ENCODE data around the gene ESYT1.
A peak's percentile ranks its signal among the peaks of the same experiment; 100 is the strongest.
"Not testable (repeated sequence)": the region's sequence is repeated elsewhere in the genome, so short reads cannot be mapped to it uniquely, and the experiment has no call there.

ESYT1 gene

DNA sequence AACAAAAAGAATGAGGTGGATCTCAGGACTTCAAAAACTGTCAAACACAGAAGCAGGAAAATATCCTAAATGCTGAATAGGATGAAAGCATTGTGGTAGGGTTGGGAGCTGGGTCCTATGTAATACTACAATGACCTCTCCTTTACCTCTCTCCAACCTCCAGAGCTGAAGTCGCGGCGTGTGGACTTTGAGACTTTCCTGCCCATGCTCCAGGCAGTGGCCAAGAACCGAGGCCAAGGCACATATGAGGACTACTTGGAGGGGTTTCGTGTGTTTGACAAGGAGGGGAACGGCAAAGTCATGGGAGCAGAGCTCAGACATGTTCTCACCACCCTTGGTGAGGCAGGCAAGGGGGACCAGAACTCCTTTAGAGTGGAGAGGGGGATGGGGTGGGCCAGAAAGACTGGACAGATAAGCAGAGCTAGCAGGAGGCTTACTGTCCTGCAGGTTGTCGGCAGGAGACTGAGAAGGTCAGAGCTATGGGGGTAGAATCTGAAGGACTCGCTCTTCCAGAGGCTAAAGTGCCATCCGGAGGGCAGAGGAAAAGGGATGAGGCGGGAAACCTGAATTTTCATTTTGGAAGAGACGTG is 27.3 kb downstream of the ESYT1 start:
- DNase-seq (ENCODE audit: low spot score) = no peak

DNA sequence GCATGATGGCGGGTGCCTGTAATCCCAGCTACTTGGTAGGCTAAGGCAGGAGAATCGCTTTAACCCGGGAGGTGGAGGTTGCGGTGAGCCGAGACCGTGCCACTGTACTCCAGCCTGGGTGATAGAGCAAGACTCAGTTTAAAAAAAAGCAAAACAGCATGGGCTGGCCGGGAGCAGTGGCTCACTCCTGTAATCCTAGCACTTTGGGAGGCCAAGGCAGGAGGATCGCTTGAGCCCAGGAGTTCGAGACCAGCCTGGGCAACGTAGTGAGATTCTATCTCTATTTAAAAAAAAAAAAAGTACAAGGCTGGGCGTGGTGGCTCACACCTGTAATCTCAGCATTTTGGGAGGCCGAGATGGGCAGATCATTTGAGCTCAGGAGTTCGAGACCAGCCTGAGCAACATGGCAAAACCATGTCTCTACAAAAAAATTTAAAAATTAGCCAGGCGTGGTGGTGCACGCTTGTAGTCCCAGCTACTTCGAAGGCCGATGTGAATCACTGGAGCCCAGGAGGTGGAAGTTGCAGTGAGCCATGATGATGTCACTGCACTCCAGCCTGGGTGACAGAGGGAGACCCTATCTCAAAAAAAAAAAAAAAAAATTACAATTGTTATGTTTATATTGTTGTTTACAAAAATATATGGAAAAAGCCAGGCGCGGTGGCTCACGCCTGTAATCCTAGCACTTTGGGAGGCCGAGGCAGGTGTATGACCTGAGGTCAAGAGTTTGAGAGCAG is 28.6 kb downstream of the ESYT1 start:
- DNase-seq (ENCODE audit: low spot score) = not testable (repeated sequence)

DNA sequence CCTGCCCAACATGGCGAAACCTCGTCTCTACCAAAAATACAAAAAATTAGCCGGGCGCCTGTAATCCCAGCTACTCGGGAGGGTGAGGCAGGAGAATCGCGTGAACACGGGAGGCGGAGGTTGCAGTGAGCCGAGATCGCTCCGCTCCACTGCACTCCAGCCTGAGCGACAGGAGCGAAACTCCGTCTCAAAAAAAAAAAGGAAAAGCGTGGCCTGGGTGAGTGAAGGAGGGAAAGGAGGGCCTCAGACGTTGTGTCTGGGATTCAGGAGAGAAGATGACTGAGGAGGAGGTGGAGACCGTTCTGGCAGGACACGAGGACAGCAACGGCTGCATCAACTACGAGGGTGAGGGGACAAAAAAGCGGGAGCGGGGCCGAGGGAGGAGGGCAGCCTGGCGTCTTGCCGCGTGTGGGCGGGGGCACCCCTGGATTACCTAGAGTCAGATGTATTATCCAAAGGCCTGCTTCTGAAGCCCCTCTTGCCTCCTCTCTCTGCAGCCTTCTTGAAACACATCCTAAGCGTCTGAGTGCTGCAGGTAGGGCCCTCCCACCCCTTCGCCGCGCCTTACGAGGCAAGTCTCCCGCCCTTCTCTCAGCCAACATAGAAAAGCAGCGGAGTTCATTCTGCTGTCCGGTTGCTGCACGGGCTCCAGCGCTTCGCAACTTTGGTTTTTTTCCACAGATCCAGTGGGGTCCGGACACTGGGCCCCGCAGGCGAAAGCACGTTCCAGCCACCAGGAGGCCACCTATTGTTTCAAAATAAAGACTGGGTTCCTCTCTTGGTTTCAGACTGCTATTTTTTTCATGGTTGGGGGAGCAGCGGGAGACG is 29.3 kb downstream of the ESYT1 start:
- peak; percentile 26 for DNase-seq (ENCODE audit: low spot score)

DNA sequence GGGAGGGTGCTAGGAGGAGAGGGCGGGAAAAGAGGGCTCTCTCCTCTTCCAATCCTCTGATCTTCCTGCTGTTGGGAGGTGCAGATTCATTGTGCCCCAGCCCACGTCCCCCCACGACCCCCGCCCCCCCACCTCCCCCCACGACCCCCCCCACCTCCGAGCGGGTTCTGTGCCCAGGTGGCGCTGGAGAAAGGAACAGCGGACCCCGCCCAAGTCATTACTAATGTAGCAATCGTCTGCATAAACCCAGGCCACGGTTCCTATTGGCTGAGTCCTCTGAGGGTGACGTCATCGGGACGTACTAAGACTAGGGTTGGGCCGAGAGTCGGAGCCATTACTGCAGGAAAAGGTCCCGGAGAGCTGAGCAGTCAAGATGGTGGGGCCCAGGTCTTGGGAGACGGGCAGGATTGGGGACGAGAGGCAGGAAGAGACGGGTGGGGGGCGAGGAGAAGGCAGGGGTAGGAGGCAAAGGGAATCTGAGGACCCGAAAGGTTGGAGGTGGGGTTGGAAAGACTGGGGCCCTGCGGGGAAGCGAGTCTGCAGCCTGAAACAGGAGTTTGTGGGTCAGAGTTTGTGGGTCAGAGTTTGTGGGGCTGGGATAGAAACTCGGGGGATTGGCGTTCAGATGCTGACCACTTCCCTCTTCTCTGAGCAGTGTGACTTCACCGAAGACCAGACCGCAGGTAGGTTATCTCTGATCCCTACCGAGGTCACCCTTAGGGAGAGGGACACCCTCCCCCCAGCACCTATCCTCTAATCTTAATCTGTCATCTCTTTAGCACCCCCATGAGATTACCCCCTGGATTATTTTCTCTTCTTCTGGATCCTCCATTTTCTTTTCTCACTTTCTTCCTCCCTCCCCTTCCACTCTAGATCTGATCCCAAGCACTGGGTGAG is 30.2 kb downstream of the ESYT1 start, which contains the start of gene MYL6:
MYL6 (plus strand) TSS at position 331 of the 897 bp plus-strand sequence; CDS start at position 374, 43 bp downstream.
- DNase-seq (ENCODE audit: low spot score) = peak; percentile 98

DNA sequence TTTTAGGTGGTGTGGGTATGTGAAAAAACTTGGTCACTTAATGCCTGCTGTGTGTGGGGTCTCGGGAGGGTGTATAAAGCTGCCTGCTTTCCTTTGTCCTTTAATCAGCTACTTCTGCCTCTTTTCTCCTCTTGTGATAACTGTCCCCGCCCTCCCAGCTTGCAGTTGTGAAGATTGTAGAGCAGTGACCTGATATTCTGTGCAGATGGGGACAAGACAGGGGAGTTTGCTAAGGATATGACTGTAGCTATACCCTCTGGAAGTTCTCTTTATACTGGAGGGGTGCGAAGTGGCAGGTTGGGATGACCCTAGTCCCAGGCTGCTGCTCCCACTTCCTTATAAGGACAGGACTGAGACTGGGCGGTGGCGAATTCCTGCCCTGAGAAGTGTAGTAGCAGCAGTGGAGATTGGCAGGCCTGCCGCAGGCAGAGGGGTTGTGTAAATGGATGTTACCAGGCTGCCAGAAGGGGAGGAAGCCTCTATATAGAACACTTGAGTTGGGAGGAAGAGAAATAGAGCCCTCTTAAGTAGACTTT is 30.9 kb downstream of the ESYT1 start:
- DNase-seq (ENCODE audit: low spot score) = no peak

DNA sequence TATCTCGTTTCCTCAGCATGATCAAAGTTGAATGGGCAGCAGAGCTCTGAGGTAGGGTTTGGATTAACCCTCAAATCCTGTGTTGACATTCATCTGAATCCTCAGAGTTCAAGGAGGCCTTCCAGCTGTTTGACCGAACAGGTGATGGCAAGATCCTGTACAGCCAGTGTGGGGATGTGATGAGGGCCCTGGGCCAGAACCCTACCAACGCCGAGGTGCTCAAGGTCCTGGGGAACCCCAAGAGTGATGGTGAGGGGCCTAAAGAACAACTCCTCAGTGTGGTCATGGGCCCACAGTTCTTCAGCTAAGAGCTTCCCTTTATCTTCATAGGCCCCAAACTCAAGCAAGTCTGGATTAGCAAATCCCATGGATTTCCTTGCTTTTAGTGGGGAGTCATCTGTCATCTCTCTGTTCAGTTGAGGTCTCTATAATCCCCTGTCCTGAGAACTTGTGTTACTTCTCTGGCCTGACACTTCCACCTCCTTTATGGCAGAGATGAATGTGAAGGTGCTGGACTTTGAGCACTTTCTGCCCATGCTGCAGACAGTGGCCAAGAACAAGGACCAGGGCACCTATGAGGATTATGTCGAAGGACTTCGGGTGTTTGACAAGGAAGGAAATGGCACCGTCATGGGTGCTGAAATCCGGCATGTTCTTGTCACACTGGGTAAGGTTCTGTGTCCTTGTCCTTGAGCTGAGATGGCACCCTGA is 31.6 kb downstream of the ESYT1 start:
- no peak for DNase-seq (ENCODE audit: low spot score)

DNA sequence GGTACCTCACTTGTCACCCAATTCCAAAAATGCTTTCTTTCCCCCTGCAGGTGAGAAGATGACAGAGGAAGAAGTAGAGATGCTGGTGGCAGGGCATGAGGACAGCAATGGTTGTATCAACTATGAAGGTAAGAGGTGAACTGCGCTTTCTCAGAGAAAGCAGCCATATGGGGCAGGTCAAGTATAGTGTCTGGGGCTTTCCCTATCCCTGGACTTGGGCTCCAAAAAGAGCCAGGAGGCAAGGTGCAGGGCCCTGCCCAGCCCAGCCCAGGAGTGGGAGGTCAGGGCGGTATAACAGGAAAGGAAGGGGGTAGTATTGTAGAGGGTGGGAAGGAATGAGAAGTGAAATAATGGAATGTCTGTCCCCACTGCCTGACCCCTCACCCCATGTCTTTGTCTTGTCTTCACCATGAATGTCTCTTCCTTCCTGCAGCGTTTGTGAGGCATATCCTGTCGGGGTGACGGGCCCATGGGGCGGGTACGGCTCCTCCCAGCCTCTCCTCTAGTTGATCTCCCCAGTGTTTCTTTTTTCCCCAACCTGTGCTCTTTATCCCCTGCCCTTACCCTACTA is 32.2 kb downstream of the ESYT1 start:
- no peak for DNase-seq (ENCODE audit: low spot score)

DNA sequence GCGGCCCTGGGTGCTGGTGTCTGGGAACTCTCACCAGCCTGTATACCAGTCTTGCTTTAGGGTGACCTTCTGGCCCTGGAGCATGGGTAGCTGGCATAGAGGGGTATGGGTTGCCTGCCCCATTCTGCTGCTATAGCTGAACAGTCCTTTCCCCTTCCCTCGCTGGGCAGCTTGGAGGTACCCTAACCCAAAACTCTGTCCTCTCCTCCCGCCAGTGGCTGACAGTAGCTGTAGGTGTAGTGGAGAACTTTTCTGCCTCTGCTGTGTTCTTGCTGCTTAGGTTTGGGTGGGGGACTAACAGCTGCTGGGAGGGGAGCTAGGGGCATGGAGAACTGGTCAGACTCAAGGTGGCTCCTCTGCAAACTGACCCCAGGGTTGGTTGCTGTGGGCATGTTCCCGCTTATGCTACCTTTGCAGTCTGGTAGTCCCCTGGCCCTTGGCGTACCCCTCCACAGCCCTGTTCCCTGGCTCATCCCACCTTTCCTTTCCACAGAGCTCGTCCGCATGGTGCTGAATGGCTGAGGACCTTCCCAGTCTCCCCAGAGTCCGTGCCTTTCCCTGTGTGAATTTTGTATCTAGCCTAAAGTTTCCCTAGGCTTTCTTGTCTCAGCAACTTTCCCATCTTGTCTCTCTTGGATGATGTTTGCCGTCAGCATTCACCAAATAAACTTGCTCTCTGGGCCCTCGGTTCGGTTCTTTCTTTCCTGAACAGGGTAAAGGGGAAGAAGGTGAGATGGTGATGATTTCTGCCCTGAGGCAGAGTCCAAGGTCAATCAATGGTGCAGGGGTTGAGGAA is 33.0 kb downstream of the ESYT1 start:
- DNase-seq (ENCODE audit: low spot score) = no peak

DNA sequence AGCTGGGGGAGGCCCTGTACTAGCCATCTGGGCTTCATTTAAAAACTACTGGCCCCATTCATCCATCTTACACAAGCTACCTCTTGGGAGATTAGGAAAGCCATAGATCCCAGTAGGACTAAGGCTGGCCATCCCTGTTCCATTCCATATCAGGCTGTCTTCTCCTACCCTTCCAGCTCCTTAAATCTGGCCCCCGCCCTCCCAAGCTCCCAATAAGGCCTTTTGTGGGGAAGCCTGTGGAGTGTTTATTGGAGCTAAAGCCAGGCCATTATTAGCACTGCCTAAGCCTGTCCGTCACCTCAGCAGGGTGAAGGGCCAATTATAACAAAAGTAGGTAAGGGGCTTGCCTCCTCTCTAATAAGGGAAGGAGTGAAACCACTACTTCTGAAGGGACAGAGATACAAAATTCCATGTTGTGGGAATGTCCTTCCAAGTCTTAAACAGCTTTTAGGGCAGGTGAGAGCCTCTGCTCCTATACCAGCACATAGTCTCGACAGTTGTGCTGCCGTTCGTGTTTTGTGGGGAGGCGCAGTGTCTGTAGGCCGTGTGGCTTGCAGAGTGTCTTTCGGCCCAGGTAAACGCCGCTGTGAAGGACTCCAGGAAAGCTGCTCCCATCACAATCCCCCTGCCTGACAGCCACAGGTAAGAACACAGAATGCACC is 33.8 kb downstream of the ESYT1 start:
- DNase-seq (ENCODE audit: low spot score) = no peak

DNA sequence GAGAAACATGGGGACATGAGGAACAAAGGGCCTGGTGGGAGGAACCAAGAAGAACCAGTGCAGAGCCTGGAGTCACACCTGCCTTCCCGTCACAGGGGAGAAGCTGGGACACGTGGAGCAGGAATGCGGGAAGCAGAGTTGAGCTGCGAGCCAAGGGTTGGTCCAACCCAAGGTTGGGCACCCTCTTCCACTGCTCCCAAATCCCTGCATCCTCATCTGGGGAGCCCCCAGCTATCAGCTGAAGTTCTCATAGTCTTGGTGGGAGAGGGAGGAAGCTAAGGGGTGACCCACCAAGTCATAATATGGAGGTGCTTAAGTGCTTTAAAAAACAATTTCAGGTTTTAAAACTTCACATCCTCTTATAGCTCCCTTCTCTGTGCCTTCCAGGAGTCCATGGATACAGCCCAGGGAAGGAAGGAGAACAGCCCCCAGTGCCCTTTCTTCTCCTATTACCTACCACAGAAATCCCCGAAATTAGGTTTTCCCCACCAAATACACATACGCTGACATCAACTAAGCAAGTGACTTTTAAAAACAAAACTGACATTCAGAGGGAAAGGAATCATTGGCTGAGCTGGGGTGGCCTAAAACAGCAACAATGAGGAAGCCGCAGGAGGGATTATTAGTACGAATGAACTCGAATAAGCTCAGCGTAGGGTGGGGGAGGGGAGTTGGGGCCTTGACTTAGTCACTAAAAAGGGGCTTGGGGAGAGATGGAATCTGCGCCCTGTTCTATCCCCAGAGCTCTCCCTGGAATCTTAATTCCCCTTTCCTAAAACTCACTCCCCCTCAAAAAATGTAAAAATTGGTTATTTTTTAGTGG is 34.6 kb downstream of the ESYT1 start:
- DNase-seq (ENCODE audit: low spot score) = no peak

DNA sequence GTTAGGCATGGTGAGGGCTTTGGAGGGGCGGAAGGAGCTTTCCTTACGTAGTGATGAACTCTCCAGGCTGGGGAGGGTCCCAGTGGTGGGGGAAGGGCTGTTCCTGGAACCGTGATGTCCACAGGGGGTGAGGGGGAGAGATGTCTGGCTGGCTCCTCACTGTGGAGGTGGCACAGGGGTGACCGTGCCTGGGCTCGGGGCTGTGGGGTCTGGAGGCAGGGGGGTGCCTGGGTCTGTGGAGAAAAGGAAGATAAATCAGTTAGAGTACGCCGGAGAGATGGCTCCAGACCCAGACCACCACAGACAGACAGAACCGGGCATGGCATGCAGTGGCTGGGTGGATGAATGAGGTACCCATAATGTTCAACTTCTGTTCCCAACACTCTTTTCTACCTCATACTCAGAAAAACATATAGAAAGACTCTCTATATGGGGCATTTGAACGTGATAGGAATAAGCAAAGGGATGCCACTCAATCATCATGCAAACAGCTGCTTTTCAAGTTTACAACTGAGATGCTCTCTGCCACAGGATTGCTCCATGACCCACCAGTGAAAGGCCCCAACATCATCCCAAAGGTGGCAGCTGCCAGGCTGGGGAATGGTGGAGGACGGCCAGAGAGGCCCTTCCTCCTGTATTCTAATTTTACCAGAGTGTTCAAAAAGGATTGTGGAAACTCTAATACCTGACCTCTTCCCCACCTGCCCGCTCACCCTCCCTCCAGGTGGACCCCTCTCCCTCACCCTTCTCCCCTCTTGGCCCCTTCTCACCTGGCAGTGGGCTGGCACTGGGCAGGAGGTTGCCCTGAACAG is 35.7 kb downstream of the ESYT1 start:
- no peak for DNase-seq (ENCODE audit: low spot score)

DNA sequence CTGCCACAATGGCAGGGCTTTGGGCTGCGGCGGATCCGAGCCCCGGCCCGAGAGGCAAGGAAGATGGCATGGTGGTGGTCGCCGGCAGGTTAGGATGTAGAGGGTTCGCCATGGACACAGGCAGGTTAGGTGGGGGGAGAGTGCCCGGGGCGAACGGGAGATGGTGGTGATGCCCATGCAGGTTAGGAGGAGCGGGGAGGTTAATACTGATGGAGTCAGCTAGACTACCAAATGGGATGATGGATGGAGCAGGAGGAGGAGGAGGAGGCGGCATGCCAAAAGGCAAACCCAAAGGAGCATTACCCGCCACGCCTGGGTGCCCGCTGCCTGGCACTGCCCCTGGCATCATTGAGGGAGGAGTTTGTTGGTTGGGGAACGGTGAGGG is 36.3 kb downstream of the ESYT1 start:
- DNase-seq (ENCODE audit: low spot score) = no peak

DNA sequence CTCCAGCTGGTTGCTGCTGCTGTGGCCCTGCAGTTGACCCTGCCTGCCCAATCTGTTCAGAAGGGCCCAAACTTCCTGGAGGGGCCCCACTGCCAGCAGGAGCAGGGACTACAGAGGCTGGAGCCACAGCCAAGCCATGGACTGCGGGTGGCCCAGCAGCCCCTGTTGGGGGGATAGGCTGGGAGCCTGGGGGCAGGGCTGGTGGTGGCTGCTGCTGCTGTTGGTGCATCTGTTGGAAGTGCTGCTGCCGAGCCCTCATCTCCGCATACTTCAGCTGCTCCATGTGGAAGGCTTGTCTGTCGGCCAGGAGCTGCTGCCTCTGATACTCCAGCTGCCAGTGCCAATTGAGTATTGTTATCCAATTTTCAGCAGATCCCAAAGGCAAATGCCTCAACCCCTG is 37.3 kb downstream of the ESYT1 start:
- no peak for DNase-seq (ENCODE audit: low spot score)

DNA sequence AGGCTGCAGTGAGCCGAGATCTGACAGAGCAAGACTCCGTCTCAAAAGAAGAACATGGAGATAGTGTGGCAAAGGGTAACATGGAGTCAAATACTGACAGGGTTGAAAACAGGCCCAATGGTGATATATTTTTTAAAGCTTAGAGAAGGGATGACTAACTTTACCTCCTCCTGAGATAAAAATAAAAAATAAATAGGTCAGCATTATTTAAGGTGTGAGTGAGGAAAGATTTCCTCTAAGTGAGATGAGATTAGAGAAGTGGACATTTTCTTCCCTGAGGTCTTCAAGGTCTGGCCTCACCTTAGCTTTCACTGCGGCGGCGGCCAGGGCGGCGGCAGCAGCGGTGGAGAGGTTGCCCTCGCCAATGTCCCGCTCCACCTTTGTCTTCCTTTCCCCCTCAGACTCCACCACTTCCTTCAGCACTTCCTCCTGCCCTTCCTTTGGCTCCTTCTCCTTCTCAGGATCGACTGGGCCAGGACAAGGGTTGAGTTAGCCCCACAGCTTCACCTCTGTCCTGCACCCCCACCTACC is 41.2 kb downstream of the ESYT1 start:
- DNase-seq (ENCODE audit: low spot score) = no peak

DNA sequence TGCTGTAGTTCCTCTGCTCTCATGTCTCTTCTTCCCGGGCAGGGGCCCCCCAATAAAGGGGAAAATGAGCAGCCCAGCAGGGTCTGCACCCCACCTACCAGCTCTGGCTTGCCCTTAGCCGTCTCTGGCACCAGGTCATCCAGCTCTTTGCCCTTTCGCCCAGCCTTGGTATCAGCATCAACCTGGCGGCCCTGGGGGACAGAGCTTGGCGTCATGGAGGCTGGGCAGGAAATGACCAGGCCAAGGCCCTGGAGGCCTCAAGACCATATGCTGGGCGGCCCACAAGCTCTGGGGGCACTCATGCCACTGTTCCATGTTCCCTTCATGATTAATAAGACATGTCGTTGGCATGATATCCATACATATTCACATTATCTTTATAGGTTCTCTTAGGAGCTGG is 44.8 kb downstream of the ESYT1 start:
- DNase-seq (ENCODE audit: low spot score) = no peak

DNA sequence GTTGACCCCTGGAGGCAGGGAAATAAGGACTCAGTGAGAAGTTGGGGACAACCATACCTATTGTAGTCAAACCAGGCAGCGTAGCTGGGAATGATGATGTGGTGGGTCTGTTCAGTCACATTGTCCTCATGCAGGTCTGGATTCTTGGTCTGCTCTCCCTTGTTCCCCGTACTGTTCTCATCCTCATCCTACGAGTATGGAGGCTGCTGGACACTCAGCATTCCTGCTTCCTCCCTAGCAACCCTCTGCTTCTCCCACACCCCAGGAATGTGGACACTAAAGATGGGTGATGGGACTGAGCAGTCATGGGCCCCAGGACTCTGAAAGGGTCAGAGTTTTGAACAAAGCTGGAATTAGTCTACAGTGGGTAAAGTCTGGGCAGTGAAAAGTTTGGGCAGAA is 50.3 kb downstream of the ESYT1 start:
- no peak for DNase-seq (ENCODE audit: low spot score)

DNA sequence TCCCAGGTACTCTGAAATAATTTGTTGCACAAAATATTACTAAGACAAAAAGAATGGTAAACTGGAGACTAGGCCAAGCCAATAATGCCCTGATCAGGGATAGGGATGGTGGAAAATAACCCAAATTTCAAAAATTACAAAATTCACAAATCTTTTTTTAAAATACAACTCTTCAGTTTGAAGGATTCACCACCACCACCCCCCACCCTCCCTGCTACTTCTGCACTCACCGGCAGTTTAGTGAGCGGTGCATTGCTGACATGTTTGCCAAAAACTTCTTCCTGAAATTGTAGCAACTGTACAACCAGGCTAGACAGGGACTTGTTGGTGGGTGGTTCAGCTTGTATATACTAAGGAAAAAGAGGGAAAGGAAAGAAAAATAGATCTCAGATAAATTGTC is 58.9 kb downstream of the ESYT1 start:
- DNase-seq (ENCODE audit: low spot score) = no peak
